GM06990 (cell line): ENCODE measurements around the gene ZNF177.

Source experiments
- DNase-seq: peaks from one replicate; pipeline ENCODE4 v3.0.0-alpha.2; 2011; ENCODE audit not compliant: insufficient read length; ENCODE audit errors: extremely low read depth
- H3K27me3 ChIP-seq: replicated peaks from 2 replicates; pipeline ENCODE4 v1.6.0; 2011; ENCODE audit warnings: low read length; ENCODE audit not compliant: control insufficient read depth, insufficient read depth
- H3K36me3 ChIP-seq: 2 replicates; pipeline ENCODE4 v1.5.1; 2011; ENCODE audit warnings: low read length; ENCODE audit not compliant: control insufficient read depth, insufficient read depth
- H3K4me3 ChIP-seq: replicated peaks from 2 replicates; pipeline ENCODE4 v1.5.1; 2011; ENCODE audit warnings: low read depth, mild to moderate bottlenecking, control low read depth, low read length
- CTCF ChIP-seq: IDR thresholded peaks from 2 replicates; pipeline ENCODE4 v1.5.1; 2011; ENCODE audit warnings: low read length, control low read depth, mild to moderate bottlenecking, inconsistent platforms; ENCODE audit not compliant: insufficient read depth, poor library complexity, severe bottlenecking

ZNF177 gene

DNA sequence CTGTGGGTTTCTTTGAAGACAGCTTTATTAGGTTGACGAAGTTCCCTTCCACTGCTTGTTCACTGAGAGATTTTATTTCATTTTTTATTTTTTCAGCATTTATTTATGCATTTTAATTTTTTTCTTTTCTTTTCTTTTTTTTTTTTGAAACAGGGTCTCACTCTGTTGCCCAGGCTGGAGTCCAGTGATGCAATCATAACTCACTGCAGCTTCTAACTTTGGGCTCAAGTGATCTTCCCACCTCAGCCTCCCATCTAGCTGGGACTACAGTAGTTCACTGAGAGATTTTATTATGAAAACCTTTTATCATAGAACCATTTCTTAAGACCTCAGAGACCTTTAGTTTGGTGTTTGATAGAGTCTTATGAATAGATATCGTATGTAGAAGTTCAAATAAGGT, 10.3 kb upstream of the ZNF177 start:
- DNase-seq, result no peak
- TF ChIP-seq CTCF, result no peak
- Histone ChIP-seq H3K27me3 (no peaks in the 10 kb centered on the region), H3K36me3 (no peaks in the 10 kb centered on the region), H3K4me3 (no peak overlapping the region)

DNA sequence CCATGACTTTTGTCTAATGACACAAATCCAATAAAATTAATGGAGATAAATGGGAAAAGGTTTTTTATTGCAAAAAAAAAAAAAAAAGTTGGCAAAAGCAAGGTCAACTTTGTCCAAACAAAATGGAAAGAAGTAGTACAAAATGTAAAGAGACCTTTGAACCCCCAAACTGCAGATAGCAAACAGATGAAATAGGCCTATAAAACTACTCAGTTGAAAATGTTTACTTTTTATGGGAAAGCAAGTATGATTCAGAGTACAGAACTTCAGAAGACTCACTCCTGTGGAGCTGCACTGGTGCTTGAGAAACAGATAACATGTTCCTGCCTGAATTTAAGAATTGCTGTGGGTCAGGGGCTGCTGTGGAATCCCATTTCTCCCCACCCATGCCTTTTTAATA, 9.8 kb upstream of the ZNF177 start:
- DNase-seq, result no peak
- Histone ChIP-seq H3K27me3 (no peaks in the 10 kb centered on the region), H3K36me3 (no peaks in the 10 kb centered on the region), H3K4me3 (no peak overlapping the region)
- no peak for TF ChIP-seq CTCF

GRCh38 chr19:9354651-9355050, 8.2 kb upstream of the ZNF177 start:
- no peak for DNase-seq
- H3K27me3 ChIP-seq, result no peaks in the 10 kb centered on the region
- no peak for TF ChIP-seq CTCF
- no peak overlapping the region for H3K4me3 ChIP-seq
- H3K36me3 ChIP-seq, result no peaks in the 10 kb centered on the region

- Histone ChIP-seq H3K27me3 (no peaks in the 10 kb centered on the region), H3K36me3 (no peaks in the 10 kb centered on the region), H3K4me3 (no peak overlapping the region)
- TF ChIP-seq CTCF, result no peak
- no peak for DNase-seq
Measured at GRCh38 chr19:9370738-9371619, 8.2 kb downstream of the ZNF177 start.

GRCh38 chr19:9381361-9381785, 18.6 kb downstream of the ZNF177 start:
- Histone ChIP-seq H3K27me3 (no peaks in the 10 kb centered on the region), H3K4me3 (no peak overlapping the region), H3K36me3 (no peaks in the 10 kb centered on the region)
- DNase-seq, result no peak
- no peak for TF ChIP-seq CTCF
